H1 (cell line): Measurements from ENCODE around the gene MAPRE3. TPM values are rescaled to one million over a fixed set of nuclear protein-coding genes. Genes with fewer than 3 reads are reported as not detected.

Experiments
- CTCF ChIA-PET: fragments of 300-600 bp; sonication (Branson Sonifier 250); formaldehyde crosslinking; loops from one replicate; lab custom pipeline; 2021; ENCODE audit not compliant: partially characterized antibody; lab: Charles Lee
- POLR2A ChIA-PET: fragments of 300-600 bp; sonication (Branson Sonifier 250); formaldehyde crosslinking; loops from one replicate; lab custom pipeline; 2021; ENCODE audit warnings: inconsistent platforms; ENCODE audit not compliant: partially characterized antibody; lab: Charles Lee
- DNase-seq, 2 experiments: peaks; one replicate each; pipeline versions ENCODE4 v3.0.0 to v3.0.0-alpha.2; 2010 to 2022; ENCODE audit warnings: low spot score in 2 of 2, low read depth in 1 of 2, mixed read lengths in 1 of 2
- FAIRE-seq: peaks from 2 replicates; lab custom pipeline; 2011; peaks lifted over from hg19 to GRCh38; lab: Jason Lieb, UNC
- H2AFZ ChIP-seq: 2 replicates; pipeline ENCODE4 v1.8.1; 2012; ENCODE audit warnings: low read length, inconsistent platforms
- H2AK5ac ChIP-seq: 2 replicates; pipeline ENCODE4 v1.6.1; 2013; ENCODE audit warnings: low read depth, low read length
- H2BK120ac ChIP-seq: replicated peaks from 2 replicates; pipeline ENCODE3; 2013; ENCODE audit warnings: low read depth, low read length, inconsistent platforms
- H2BK12ac ChIP-seq: 2 replicates; pipeline ENCODE4 v1.6.1; 2013; ENCODE audit warnings: low read depth, low read length
- H2BK15ac ChIP-seq: 2 replicates; pipeline ENCODE4 v1.6.1; 2013; ENCODE audit warnings: low read length
- H2BK20ac ChIP-seq: 2 replicates; pipeline ENCODE4 v1.6.1; 2013; ENCODE audit warnings: low read length
- H2BK5ac ChIP-seq: 2 replicates; pipeline ENCODE4 v1.6.1; 2013; ENCODE audit warnings: low read depth, low read length
- H3K14ac ChIP-seq: 2 replicates; pipeline ENCODE4 v1.6.1; 2013; ENCODE audit warnings: inconsistent platforms; ENCODE audit not compliant: insufficient read length
- H3K18ac ChIP-seq: 2 replicates; pipeline ENCODE4 v1.6.1; 2013; ENCODE audit warnings: low read length; ENCODE audit errors: extremely low read depth
- H3K23ac ChIP-seq: 2 replicates; pipeline ENCODE4 v1.6.1; 2013; ENCODE audit warnings: inconsistent platforms; ENCODE audit not compliant: insufficient read length
- H3K23me2 ChIP-seq: 2 replicates; pipeline ENCODE4 v1.6.1; 2013; ENCODE audit warnings: low read depth, low read length
- H3K27ac ChIP-seq: 2 replicates; pipeline ENCODE4 v1.6.1; 2011; ENCODE audit warnings: low read depth, low read length, inconsistent platforms
- H3K27me3 ChIP-seq, 4 experiments: replicated peaks in 1 of 4; 1 replicate in 1 of 4; 2 replicates in 3 of 4; pipeline versions ENCODE4 v1.6.1 to v1.8.1; 2011 to 2013; ENCODE audit warnings: low read length in 3 of 4, mild to moderate bottlenecking in 3 of 4, inconsistent platforms in 2 of 4, mixed read lengths in 2 of 4, moderate library complexity in 1 of 4; ENCODE audit not compliant: control insufficient read depth in 3 of 4, insufficient read depth in 3 of 4; ENCODE audit errors: extremely low read depth in 1 of 4
- H3K36me3 ChIP-seq, 4 experiments: 2 replicates each; pipeline versions ENCODE4 v1.6.1 to v1.8.1; 2011 to 2013; ENCODE audit warnings: mild to moderate bottlenecking in 4 of 4, low read length in 3 of 4, moderate library complexity in 2 of 4, control low read depth in 1 of 4, inconsistent platforms in 1 of 4; ENCODE audit not compliant: insufficient read depth in 4 of 4, control insufficient read depth in 2 of 4
- H3K4ac ChIP-seq: replicated peaks from 2 replicates; pipeline ENCODE3; 2013; ENCODE audit warnings: low read length, low read depth, mixed read lengths, inconsistent platforms; ENCODE audit not compliant: insufficient read length
- H3K4me1 ChIP-seq, 4 experiments: replicated peaks in 1 of 4; 1 replicate in 1 of 4; 2 replicates in 3 of 4; pipeline versions ENCODE4 v1.6.1 to v1.8.1; 2011 to 2013; ENCODE audit warnings: low read length in 3 of 4, inconsistent platforms in 2 of 4, mixed read lengths in 1 of 4; ENCODE audit not compliant: insufficient read depth in 4 of 4, control insufficient read depth in 3 of 4
- H3K4me2 ChIP-seq, 2 experiments: 2 replicates each; pipeline versions ENCODE4 v1.6.1 to v1.8.1; 2011 to 2013; ENCODE audit warnings: low read depth in 2 of 2, low read length in 2 of 2, control low read depth in 1 of 2, inconsistent platforms in 1 of 2, mild to moderate bottlenecking in 1 of 2; ENCODE audit not compliant: insufficient read depth in 1 of 2
- H3K4me3 ChIP-seq, 4 experiments: fragments of 200-600, 300-600 bp in 1 of 4; sonication (generic), shearing (Covaris generic), sonication (Bioruptor Twin) in 1 of 4; 2 replicates each; pipeline versions ENCODE4 v1.5.1 to v1.8.1; 2011 to 2016; ENCODE audit warnings: low read length in 4 of 4, low read depth in 3 of 4, control low read depth in 2 of 4, inconsistent platforms in 2 of 4, mild to moderate bottlenecking in 2 of 4, mixed read lengths in 1 of 4, moderate library complexity in 1 of 4; ENCODE audit not compliant: insufficient read depth in 2 of 4; ENCODE audit errors: extremely low read depth in 1 of 4
- H3K56ac ChIP-seq: replicated peaks from 2 replicates; pipeline ENCODE3; 2013; ENCODE audit warnings: low read depth, mild to moderate bottlenecking, mixed read lengths, low read length, inconsistent platforms; ENCODE audit not compliant: insufficient read length
- H3K79me1 ChIP-seq: 2 replicates; pipeline ENCODE4 v1.6.1; 2013; ENCODE audit warnings: low read depth, low read length, control low read depth
- H3K79me2 ChIP-seq, 2 experiments: 2 replicates each; pipeline versions ENCODE4 v1.6.1 to v1.8.1; 2012 to 2013; ENCODE audit warnings: low read length in 2 of 2, mild to moderate bottlenecking in 2 of 2, inconsistent platforms in 1 of 2; ENCODE audit not compliant: insufficient read depth in 2 of 2, control insufficient read depth in 1 of 2
- H3K9ac ChIP-seq, 4 experiments: replicated peaks in 1 of 4; 1 replicate in 1 of 4; 2 replicates in 3 of 4; pipeline versions ENCODE4 v1.6.1 to v1.8.1; 2011 to 2013; ENCODE audit warnings: low read depth in 3 of 4, low read length in 3 of 4, control low read depth in 2 of 4, mild to moderate bottlenecking in 2 of 4, moderate library complexity in 2 of 4, inconsistent platforms in 1 of 4; ENCODE audit errors: extremely low read depth in 1 of 4
- H3K9me3 ChIP-seq, 2 experiments: 2 replicates each; pipeline versions ENCODE4 v1.6.1 to v1.8.1; 2012 to 2013; ENCODE audit warnings: mild to moderate bottlenecking in 2 of 2, moderate library complexity in 2 of 2, control low read depth in 1 of 2, inconsistent platforms in 1 of 2, low read depth in 1 of 2, low read length in 1 of 2, mixed read lengths in 1 of 2; ENCODE audit not compliant: insufficient read depth in 2 of 2
- H4K20me1 ChIP-seq, 2 experiments: replicated peaks in 1 of 2; 2 replicates each; pipeline versions ENCODE3 to v1.8.1; 2011 to 2013; ENCODE audit warnings: inconsistent platforms in 2 of 2, low read length in 2 of 2, mild to moderate bottlenecking in 1 of 2; ENCODE audit not compliant: insufficient read depth in 2 of 2, control insufficient read depth in 1 of 2
- H4K5ac ChIP-seq: 2 replicates; pipeline ENCODE4 v1.6.1; 2013; ENCODE audit warnings: low read length, low read depth, mixed read lengths, inconsistent platforms; ENCODE audit not compliant: insufficient read length
- H4K8ac ChIP-seq: 2 replicates; pipeline ENCODE4 v1.8.0; 2013; ENCODE audit warnings: mild to moderate bottlenecking, moderate library complexity, low read length, inconsistent platforms; ENCODE audit not compliant: insufficient read depth; ENCODE audit errors: extremely low read depth
- H4K91ac ChIP-seq: replicated peaks from 2 replicates; pipeline ENCODE3; 2013; ENCODE audit warnings: low read length, mixed read lengths, inconsistent platforms; ENCODE audit not compliant: insufficient read length
- CREB1 ChIP-seq: IDR thresholded peaks from 2 replicates; pipeline ENCODE4 v1.6.1; 2012; ENCODE audit warnings: inconsistent platforms
- POLR2A ChIP-seq, 2 experiments: IDR thresholded peaks; 1 replicate in 1 of 2; 2 replicates in 1 of 2; pipeline ENCODE4 v1.6.1; 2011; ENCODE audit warnings: low read depth in 2 of 2, low read length in 2 of 2, mild to moderate bottlenecking in 2 of 2; ENCODE audit errors: control extremely low read depth in 1 of 2
- SP2 ChIP-seq: IDR thresholded peaks from 2 replicates; pipeline ENCODE4 v1.6.1; 2012; ENCODE audit warnings: mild to moderate bottlenecking, low read length, inconsistent platforms
- WGBS, 2 experiments: shearing (Covaris generic) in 1 of 2; methylation state at CpG; one replicate each; pipeline versions ENCODE4 v1.1.6 to v1.1.7; 2013 to 2015; ENCODE audit warnings: low lambda C conversion rate in 2 of 2, mixed read lengths in 2 of 2, inconsistent platforms in 1 of 2, low coverage in 1 of 2, missing lambda C conversion rate in 1 of 2; ENCODE audit not compliant: insufficient replicate concordance in 2 of 2, insufficient coverage in 1 of 2, insufficient read length in 1 of 2; ENCODE audit errors: extremely low coverage in 1 of 2, missing lambda C conversion rate in 1 of 2; 5-methylcytosine and 5-hydroxymethylcytosine counted together
- polyA plus RNA-seq, 7 experiments: library from polyadenylated mRNA; depleted of rRNA in 3 of 7; stranded (reverse) in 5 of 7; unstranded in 2 of 7; fragments of >200 nt in 5 of 7; fragments of 200-250 nt in 2 of 7; gene quantifications; 1 replicate in 5 of 7; 2 replicates in 1 of 7; 4 replicates in 1 of 7; pipeline versions ENCODE4 v1.2.1 to v1.2.3, GENCODE V29; 2011 to 2013; ENCODE audit warnings: missing spikeins in 2 of 7, mixed read lengths in 2 of 7
- total RNA-seq: library from RNA; stranded (reverse); fragmentation: NEBNext Ultra II Directional; extraction: Animal tissue kit (Norgen Biotek cat#: 25700); gene quantifications from 2 replicates; pipeline ENCODE4 v1.2.1, GENCODE V29; 2021

Gene MAPRE3
- total and polyA plus RNA-seq, 2 of the 8 experiments (the other 6 are each of a cell fraction or from before 2014, with no cell fraction given), result 4.9 to 6.6 TPM

DNA sequence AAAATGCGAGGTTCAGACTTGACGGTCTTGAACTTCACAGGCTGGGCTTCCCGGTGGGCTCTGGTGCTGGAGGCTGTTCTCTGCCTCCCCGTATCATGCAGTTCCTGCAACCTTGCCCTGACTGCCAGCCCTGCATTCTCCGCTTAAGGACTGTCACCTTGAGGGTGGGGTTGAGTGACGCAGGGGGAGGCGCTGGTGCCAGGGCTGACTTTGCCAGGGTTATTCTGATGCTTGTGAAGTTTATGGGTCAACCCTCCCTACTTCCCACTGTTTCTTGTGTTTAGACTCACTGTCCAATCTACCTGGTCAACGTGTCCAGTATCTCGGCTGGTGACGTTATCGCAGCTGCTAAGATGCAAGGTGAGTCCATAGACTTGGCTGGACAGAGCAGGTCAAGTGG, 37.5 kb upstream of the MAPRE3 start:
- Histone ChIP-seq H2AFZ (no peak overlapping the region), H3K4me3 (no peak overlapping the region), H3K23me2 (no peaks in the 10 kb centered on the region), H3K9me3 (no peaks in the 10 kb centered on the region; a peak in 1 of 4 replicates), H4K8ac (no peak overlapping the region; the same call in 1 of the 2 replicates), H2BK20ac (no peak overlapping the region), H3K4me2 (no peak overlapping the region), H4K5ac (no peak overlapping the region), H3K56ac (no peak overlapping the region), H3K79me1 (no peaks in the 10 kb centered on the region), H3K79me2 (no peaks in the 10 kb centered on the region), H3K14ac (no peak overlapping the region), H2BK120ac (no peak overlapping the region), H3K23ac (no peak overlapping the region), H3K9ac (no peak overlapping the region), H3K18ac (no peak overlapping the region), H3K4me1 (no peaks in the 10 kb centered on the region), H2BK15ac (no peak overlapping the region), H4K91ac (no peak overlapping the region), H3K36me3 (no peaks in the 10 kb centered on the region; a peak in 1 of 8 replicates), H3K27ac (no peak overlapping the region), H4K20me1 (peaks cover 0 to 5% of the 10 kb centered on the region in 2 experiments), H2BK12ac (no peak overlapping the region), H2AK5ac (no peak overlapping the region; the same call in 1 of the 2 replicates), H3K4ac (no peak overlapping the region), H3K27me3 (no peaks in the 10 kb centered on the region; a peak in 2 of 7 replicates), H2BK5ac (no peak overlapping the region)
- ChIA-PET POLR2A (no interaction called here), CTCF (interaction anchor here (0.5 to 4.4 kb wide), 12 partner anchors 10 to 91 kb away, joined by 3 to 31 read pairs (median 6); no protein-coding TSS in a partner anchor)
- DNase-seq (no peak), FAIRE-seq (no peak)
- WGBS, 2 experiments, result 84% methylated on average over 11 of the region's 11 CpGs; no CpG with 5 or more reads in 1 of the 2 experiments
- TF ChIP-seq POLR2A (IDR thresholded peaks at IDR 0.05; ENCODE audit: control extremely low read depth in 1 of 2, low read depth in 2 of 2, low read length in 2 of 2), result no peak
- no peak for TF ChIP-seq SP2
- TF ChIP-seq CREB1, result no peak
